Measurements from ENCODE around the gene IFNL1.
A peak's percentile ranks its signal among the peaks of the same experiment; 100 is the strongest.
"Not testable (repeated sequence)": the region's sequence is repeated elsewhere in the genome, so short reads cannot be mapped to it uniquely, and the experiment has no call there.

The IFNL1 gene

DNA sequence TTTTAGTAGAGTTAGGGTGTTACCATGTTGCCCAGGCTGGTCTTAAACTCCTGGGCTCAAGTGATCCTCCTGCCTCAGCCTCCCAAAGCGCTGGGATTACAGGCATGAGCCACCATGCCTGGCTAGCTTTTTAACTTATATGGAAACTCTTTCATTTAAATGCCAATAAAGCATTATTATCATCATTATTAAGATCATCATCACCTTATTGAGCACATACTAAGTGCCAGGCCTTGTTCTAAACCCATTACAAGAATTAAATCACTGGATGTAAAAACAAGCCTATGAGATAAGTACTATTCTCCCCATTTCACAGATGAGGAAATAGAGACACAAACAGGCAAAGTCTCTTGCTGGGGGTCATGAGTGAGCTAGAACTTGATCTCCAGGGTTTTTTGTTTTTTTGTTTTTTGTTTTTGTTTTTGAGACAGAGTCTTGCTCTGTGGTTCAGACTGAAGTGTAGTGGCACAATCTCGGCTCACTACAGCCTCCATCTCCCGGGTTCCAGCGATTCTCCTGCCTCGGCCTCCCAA lies 38.3 kb downstream of the IFNL1 start:
- no peak for DNase-seq

DNA sequence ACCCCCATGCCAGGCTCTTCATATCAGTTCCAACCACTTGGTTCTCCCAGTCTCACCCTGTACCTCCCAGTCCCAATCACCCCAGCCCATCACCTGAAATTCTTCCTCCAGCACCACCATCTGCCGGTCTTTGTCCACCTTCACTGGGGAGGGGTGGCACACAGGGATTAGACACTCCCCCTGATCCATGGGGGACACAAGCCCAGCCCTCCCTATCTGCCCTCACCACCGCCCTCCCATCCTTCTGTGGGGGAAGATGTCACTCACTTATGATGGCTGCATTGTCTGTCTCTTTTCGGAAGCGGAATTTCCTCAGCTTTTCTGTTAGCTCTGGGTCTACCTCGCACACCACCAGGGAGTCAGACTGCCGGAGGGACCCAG lies 39.0 kb downstream of the IFNL1 start:
- DNase-seq: peak; percentile 45

- no peak for DNase-seq
Observed at GRCh38 chr19:39336483-39336882, 40.3 kb downstream of the IFNL1 start.

DNA sequence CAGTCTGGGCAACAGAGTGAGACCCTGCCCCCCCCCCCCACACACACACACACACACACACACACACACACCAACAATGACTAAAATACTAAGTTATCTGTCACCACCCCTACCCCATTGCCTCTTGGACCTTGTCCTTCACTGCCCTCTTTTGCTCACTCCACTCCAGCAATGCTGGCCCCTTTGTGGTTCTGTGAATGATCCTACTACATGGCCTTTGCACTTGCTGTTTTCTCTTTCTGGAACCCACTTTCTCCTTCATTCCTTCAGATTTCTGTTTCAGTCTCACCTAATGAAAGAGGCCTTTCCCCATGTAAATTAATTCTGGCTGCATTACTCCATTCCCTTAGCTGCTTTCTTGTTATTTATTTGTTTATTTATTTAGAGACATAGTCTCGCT lies 43.5 kb downstream of the IFNL1 start:
- no peak for DNase-seq

DNA sequence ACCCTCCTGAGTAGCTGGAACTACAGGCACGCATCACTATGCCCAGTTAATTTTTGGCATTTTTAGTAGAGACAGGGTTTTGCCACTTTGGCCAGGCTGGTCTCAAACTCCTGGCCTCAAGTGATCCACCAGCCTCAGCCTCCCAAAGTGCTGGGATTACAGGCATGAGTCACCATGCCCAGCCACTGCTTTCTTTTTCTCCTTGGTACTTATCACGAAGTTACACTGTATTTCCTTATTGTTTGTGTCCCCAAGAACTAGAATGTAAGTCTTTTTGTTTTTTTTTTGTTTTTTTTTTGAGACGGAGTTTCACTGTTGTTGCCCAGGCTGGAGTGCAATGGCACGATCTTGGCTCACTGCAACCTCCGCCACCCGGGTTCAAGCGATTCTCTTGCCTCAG lies 43.9 kb downstream of the IFNL1 start:
- not testable (repeated sequence) for DNase-seq

DNA sequence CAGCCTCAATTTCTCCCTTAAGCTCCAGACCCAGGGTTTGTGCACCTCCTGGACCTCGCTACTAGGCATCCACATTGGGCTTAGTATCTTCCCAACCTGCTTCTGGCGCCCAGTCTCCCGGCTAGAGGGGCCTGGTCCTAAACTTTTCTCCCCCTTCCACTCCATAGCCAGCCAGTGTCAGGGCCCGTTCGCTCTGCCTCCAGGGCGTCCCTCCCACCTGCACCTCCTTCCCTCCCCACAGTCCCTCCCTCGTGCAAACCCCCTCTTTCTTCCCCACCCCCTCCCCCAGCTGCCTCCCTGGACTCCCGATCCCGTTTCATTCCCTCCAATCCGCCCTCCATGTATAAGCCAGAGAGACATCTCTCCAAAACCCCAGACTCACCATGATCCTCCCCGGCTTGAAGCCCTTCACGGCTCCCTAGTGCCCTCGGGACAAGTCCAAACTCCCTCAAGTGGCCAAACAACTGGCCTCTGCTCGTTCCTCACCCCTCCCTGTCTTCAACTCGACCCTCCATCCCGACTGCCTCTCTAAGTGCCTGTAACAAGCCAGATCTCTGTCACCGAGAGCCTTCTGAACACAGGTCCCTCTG lies 45.0 kb downstream of the IFNL1 start:
- DNase-seq: no peak

- peak; percentile 100 for DNase-seq
Observed at GRCh38 chr19:39341719-39342604, 45.8 kb downstream of the IFNL1 start, which contains the start of gene SAMD4B. Gene SAMD4B, plus strand, starts transcription at chr19:39342421. Its CDS starts 14,473 bp downstream, at chr19:39356894.

- DNase-seq: no peak
Observed at GRCh38 chr19:39342647-39343305, 46.6 kb downstream of the IFNL1 start.

DNA sequence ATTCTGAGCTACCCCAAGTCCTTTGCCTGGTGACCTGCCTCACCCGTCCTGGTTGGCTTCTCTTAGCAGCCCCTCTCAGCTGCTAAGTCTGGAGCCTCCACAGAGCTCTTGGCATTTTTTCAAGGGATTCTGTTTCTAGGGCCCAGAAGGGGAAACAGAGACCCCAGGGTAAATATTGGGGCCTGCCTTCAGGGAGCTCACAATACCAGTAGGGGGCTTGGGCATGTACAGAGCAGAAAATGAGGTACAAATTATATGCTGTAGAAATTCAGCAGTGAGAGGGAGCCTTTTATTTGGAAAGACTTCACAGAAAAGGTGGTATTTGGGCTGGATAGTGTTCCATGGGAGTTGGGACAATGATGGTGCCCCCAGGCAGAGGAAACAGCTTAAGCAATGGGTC lies 49.7 kb downstream of the IFNL1 start:
- DNase-seq: no peak

GRCh38 chr19:39347332-39348164 lies 51.3 kb downstream of the IFNL1 start:
- DNase-seq: peak; percentile 28

Measured in activated CD4-positive, alpha-beta T cell treated with anti-CD3 and anti-CD28 coated beads, Interleukin-10, Interleukin-2, amounts not matched to agents 100 ng/mL and 50 ng/mL, durations not matched to agents 16 hours and 8 hours (primary cell).